GM12875 (cell line): ENCODE data around the gene PLA2G6.

Experiments
- H3K4me3 ChIP-seq: one replicate; pipeline ENCODE4 v1.5.1; 2011; ENCODE audit warnings: low read depth, low read length, control low read depth
- CTCF ChIP-seq: IDR thresholded peaks from 2 replicates; pipeline ENCODE4 v1.5.1; 2011; ENCODE audit warnings: low read depth, mild to moderate bottlenecking, control low read depth, inconsistent platforms, low read length, moderate library complexity, borderline replicate concordance; ENCODE audit not compliant: insufficient read depth

PLA2G6 gene

GRCh38 chr22:38212442-38212841 lies 30.8 kb upstream of the PLA2G6 start:
- TF ChIP-seq CTCF, result no peak
- no peak overlapping the region for H3K4me3 ChIP-seq

GRCh38 chr22:38211556-38211955 lies 29.9 kb upstream of the PLA2G6 start:
- TF ChIP-seq CTCF, result no peak
- H3K4me3 ChIP-seq, result no peak overlapping the region

GRCh38 chr22:38208551-38208968 lies 26.9 kb upstream of the PLA2G6 start:
- no peak for TF ChIP-seq CTCF

GRCh38 chr22:38207898-38208432 lies 26.3 kb upstream of the PLA2G6 start:
- no peak for TF ChIP-seq CTCF
- no peak overlapping the region for H3K4me3 ChIP-seq

More at GRCh38 chr22:38208551-38208968, 26.9 kb upstream of the PLA2G6 start:
- no peak overlapping the region for H3K4me3 ChIP-seq

GRCh38 chr22:38205261-38206128 lies 23.9 kb upstream of the PLA2G6 start:
- no peak for TF ChIP-seq CTCF
- no peak overlapping the region for H3K4me3 ChIP-seq

- H3K4me3 ChIP-seq, result no peak overlapping the region
- no peak for TF ChIP-seq CTCF
These were observed 23.2 kb upstream of the PLA2G6 start for GRCh38 chr22:38204784-38205183.
